Left ventricle myocardium inferior (tissue), 1 donor: ENCODE measurements around the gene GTF3C5. TPM values are rescaled to one million over a fixed set of nuclear protein-coding genes. Genes with fewer than 3 reads are reported as not detected.
"Not testable (repeated sequence)": the region's sequence is repeated elsewhere in the genome, so short reads cannot be mapped to it uniquely, and the experiment has no call there.

Experiments
- DNase-seq: peaks from one replicate; pipeline ENCODE4 v3.0.0-alpha.2; 2020
- H3K27ac ChIP-seq: fragments of 200-600 bp; replicated peaks from 2 replicates; pipeline ENCODE4 v1.8.0; 2021
- H3K27me3 ChIP-seq: fragments of 200-600 bp; 2 replicates; pipeline ENCODE4 v1.8.0; 2021; ENCODE audit warnings: low read depth
- H3K36me3 ChIP-seq: fragments of 200-600 bp; 2 replicates; pipeline ENCODE4 v1.8.0; 2021
- H3K4me1 ChIP-seq: fragments of 200-600 bp; 2 replicates; pipeline ENCODE4 v1.8.0; 2021
- H3K4me3 ChIP-seq: fragments of 200-600 bp; 2 replicates; pipeline ENCODE4 v1.8.0; 2021; ENCODE audit warnings: mild to moderate bottlenecking, moderate library complexity
- H3K9me3 ChIP-seq: fragments of 200-600 bp; replicated peaks from 2 replicates; pipeline ENCODE4 v1.8.0; 2021
- CTCF ChIP-seq: fragments of 200-600 bp; IDR thresholded peaks from 2 replicates; pipeline ENCODE4 v1.8.0; 2021; ENCODE audit warnings: antibody characterized with exemption, mild to moderate bottlenecking, borderline replicate concordance
- intact Hi-C: fragments of 100-400 bp; cut with micrococcal nuclease; formaldehyde crosslinking; loops from one replicate; pipeline ENCODE4 v1.11.0; 2022
- total RNA-seq: library from RNA; stranded (reverse); fragmentation: NEBNext Ultra II Directional; extraction: Animal tissue kit (Norgen Biotek cat#: 25700); gene quantifications from one replicate; pipeline ENCODE4 v1.2.1, GENCODE V29; 2021
- donor health status: DM: no; HTN: yes; CAD: no; lungs with severe emphysema.

GTF3C5 gene
- total RNA-seq, 1 donor from 2014 or later: 36.0 TPM

GRCh38 chr9:133071484-133072150 is 40.8 kb downstream of the GTF3C5 start:
- Histone ChIP-seq H3K36me3 (no peaks in the 10 kb centered on the region), H3K4me3 (no peak overlapping the region), H3K9me3 (no peaks in the 10 kb centered on the region), H3K27me3 (no peaks in the 10 kb centered on the region), H3K4me1 (no peaks in the 10 kb centered on the region), H3K27ac (no peak overlapping the region)
- DNase-seq: no peak
- TF ChIP-seq CTCF: no peak
- intact Hi-C loops: no loop called here

- intact Hi-C loops, H3K27me3 ChIP-seq, DNase-seq, H3K4me1 ChIP-seq, H3K9me3 ChIP-seq, H3K36me3 ChIP-seq, H3K4me3 ChIP-seq, H3K27ac ChIP-seq: not testable (repeated sequence)
Observed at GRCh38 chr9:133072210-133072609, 41.4 kb downstream of the GTF3C5 start.

GRCh38 chr9:133073086-133074014 is 42.6 kb downstream of the GTF3C5 start:
- no peak for TF ChIP-seq CTCF
- Histone ChIP-seq H3K36me3 (no peaks in the 10 kb centered on the region), H3K27ac (no peak overlapping the region), H3K4me3 (no peak overlapping the region), H3K9me3 (no peaks in the 10 kb centered on the region), H3K27me3 (no peaks in the 10 kb centered on the region), H3K4me1 (no peaks in the 10 kb centered on the region)
- intact Hi-C loops: no loop called here
- DNase-seq: no peak

- Histone ChIP-seq H3K36me3 (no peaks in the 10 kb centered on the region), H3K4me1 (no peaks in the 10 kb centered on the region), H3K27me3 (no peaks in the 10 kb centered on the region), H3K27ac (no peak overlapping the region), H3K9me3 (no peaks in the 10 kb centered on the region), H3K4me3 (no peak overlapping the region)
- intact Hi-C loops: no loop called here
- no peak for DNase-seq
- no peak for TF ChIP-seq CTCF
Observed at GRCh38 chr9:133074111-133074651, 43.4 kb downstream of the GTF3C5 start.

GRCh38 chr9:133075925-133076630 is 45.3 kb downstream of the GTF3C5 start:
- no peaks in the 10 kb centered on the region for H3K27me3 ChIP-seq
- H3K9me3 ChIP-seq: no peaks in the 10 kb centered on the region
- no peak for DNase-seq
- H3K4me3 ChIP-seq: no peak overlapping the region
- no peaks in the 10 kb centered on the region for H3K36me3 ChIP-seq
- intact Hi-C loops: no loop called here
- no peak overlapping the region for H3K27ac ChIP-seq
- H3K4me1 ChIP-seq: no peaks in the 10 kb centered on the region
- TF ChIP-seq CTCF: no peak
